Neural crest cell (in vitro differentiated cells): ENCODE data around the gene PAX7. TPM values are rescaled to one million over a fixed set of nuclear protein-coding genes. Genes with fewer than 3 reads are reported as not detected.

Source experiments
- DNase-seq: peaks from one replicate; pipeline ENCODE4 v3.0.0; 2021; ENCODE audit warnings: low read depth, mixed read lengths, low spot score
- H3K27ac Mint-ChIP-seq: one replicate; pipeline ENCODE4 v1.8.0; 2021; ENCODE audit warnings: mild to moderate bottlenecking, mixed read lengths; ENCODE audit not compliant: unreplicated experiment
- H3K27me3 Mint-ChIP-seq: 2 replicates; pipeline ENCODE4 v1.8.0; 2021; ENCODE audit warnings: low read depth, mild to moderate bottlenecking, mixed read lengths
- H3K36me3 Mint-ChIP-seq: 2 replicates; pipeline ENCODE4 v1.8.0; 2021; ENCODE audit warnings: low read depth, mild to moderate bottlenecking, mixed read lengths
- H3K4me1 Mint-ChIP-seq: 2 replicates; pipeline ENCODE4 v1.8.0; 2021; ENCODE audit warnings: mixed read lengths
- H3K4me3 Mint-ChIP-seq: one replicate; pipeline ENCODE4 v1.8.0; 2021; ENCODE audit warnings: mild to moderate bottlenecking, mixed read lengths
- H3K9me3 Mint-ChIP-seq: 2 replicates; pipeline ENCODE4 v1.8.0; 2021; ENCODE audit warnings: mixed read lengths
- CTCF ChIP-seq: fragments of 200-600 bp; sonication (generic); conservative IDR thresholded peaks from 2 replicates; pipeline ENCODE4 v1.5.0; 2021; ENCODE audit warnings: antibody characterized with exemption, mild to moderate bottlenecking
- total RNA-seq: library from RNA; stranded (reverse); gene quantifications from 2 replicates; pipeline ENCODE4 v1.2.1, GENCODE V29; 2021

Gene PAX7
- total RNA-seq, 1 donor from 2014 or later = 10.9 TPM

DNA sequence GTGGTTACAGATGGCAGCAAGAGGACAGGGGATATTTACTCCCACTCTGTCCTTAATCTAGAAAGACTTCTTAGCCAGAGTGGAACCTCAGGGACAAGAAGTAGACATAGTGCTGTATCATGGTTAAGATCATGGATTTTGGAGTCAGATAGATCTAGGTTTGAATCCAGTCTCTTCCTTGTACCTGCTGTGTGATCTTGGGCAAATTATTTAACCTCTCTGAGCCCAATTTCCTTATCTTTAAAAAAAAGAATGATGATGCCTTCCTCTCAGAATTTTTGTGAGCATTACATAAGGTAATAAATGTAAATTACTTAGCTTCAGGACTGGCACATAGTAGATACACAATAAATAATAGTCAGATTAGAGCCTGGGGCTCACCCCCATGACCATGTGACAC, 150.4 kb downstream of the PAX7 start:
- TF ChIP-seq CTCF = no peak
- H3K4me3 Mint-ChIP-seq = no peak overlapping the region
- peak overlapping the region; percentile 27 for H3K27ac Mint-ChIP-seq
- peaks cover 31% of the 10 kb centered on the region for H3K27me3 Mint-ChIP-seq
- H3K36me3 Mint-ChIP-seq = no peaks in the 10 kb centered on the region
- DNase-seq = no peak
- H3K9me3 Mint-ChIP-seq = no peaks in the 10 kb centered on the region
- H3K4me1 Mint-ChIP-seq = peaks cover 11% of the 10 kb centered on the region

DNA sequence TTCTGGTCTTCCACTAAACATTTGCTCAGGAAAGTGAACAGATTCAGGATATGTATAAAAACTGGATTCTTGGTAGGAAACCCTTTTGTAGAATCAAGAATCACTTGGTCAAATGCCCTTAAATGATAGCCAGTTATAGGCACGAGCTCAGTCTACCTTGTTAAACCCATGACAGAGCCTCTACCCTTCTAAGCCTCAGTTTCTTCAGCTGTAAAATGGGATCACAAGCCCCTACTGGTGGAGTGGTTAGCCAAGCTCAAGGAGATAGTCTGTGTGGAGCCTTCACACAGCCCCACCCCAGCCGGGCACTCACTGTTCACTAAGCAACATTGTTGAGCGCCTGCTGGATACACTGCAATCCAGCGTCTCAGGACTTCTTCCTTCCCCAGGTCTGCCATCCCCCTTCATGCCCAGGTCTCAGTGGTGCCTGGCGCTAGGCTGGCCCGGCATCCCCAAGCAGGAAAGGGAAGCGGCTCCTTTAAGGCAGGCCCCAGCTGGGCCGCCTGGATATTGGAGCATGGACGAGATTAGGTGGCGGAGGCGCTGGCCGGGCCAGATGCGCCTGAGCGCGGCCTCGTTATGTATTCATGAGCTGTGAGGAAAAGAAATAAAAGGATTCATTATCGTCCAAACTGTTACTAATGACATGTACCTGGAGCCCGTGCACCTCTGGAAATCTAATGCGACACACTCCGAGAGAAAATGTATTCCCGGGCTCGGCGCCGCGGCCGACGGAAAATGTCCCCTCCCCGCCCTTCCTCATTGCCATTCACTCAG, 153.2 kb downstream of the PAX7 start:
- TF ChIP-seq CTCF = no peak
- no peak overlapping the region for H3K27ac Mint-ChIP-seq
- H3K4me3 Mint-ChIP-seq = peak overlapping the region; percentile 85
- H3K4me1 Mint-ChIP-seq = peaks cover 11% of the 10 kb centered on the region
- DNase-seq = peak; percentile 6
- H3K27me3 Mint-ChIP-seq = peaks cover 39% of the 10 kb centered on the region
- no peaks in the 10 kb centered on the region for H3K9me3 Mint-ChIP-seq
- no peaks in the 10 kb centered on the region for H3K36me3 Mint-ChIP-seq

DNA sequence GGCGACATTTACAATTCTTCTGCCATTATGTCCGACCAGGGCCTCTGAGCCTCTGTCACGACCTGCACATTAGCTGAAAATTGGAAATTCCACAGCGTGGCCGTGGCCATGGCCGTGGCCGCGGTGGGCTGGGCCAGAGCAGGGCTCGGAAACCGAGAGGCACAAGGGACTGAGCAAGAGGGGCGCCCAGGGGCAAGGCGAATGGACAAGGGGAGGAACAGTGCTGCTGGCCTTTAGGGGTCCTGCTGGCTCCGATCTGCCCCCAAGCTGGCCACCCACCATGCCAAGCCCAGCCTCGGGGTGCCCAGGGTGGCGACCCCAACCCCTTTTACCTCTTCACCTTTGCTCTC, 153.8 kb downstream of the PAX7 start:
- H3K27me3 Mint-ChIP-seq = peaks cover 37% of the 10 kb centered on the region
- H3K9me3 Mint-ChIP-seq = no peaks in the 10 kb centered on the region
- no peak for TF ChIP-seq CTCF
- H3K36me3 Mint-ChIP-seq = no peaks in the 10 kb centered on the region
- H3K27ac Mint-ChIP-seq = no peak overlapping the region
- peak overlapping the region; percentile 85 for H3K4me3 Mint-ChIP-seq
- H3K4me1 Mint-ChIP-seq = peaks cover 11% of the 10 kb centered on the region
- DNase-seq = no peak

DNA sequence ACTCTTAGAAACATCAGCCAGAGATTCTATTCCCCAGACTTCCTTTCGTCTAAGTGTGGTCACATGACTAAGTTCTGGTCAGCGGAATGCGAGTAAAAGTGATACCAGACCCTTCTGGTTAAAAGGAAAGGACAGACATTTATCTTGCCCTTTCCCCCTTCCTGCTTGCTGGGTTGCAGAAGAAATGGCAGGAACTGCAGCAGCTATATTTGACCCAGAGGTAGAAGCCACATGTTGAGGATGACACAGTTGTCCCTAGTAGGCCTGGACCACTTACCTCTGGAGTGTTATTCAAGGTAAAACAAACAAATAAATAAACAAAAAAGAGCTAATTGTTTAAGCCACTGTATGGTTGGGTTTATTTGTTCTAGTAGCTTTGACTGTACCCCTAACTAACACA, 155.5 kb downstream of the PAX7 start:
- Mint-ChIP-seq H3K27me3 (peaks cover 49% of the 10 kb centered on the region), H3K36me3 (no peaks in the 10 kb centered on the region), H3K27ac (no peak overlapping the region), H3K4me1 (peaks cover 11% of the 10 kb centered on the region), H3K9me3 (no peaks in the 10 kb centered on the region), H3K4me3 (no peak overlapping the region)
- no peak for DNase-seq
- TF ChIP-seq CTCF = no peak

DNA sequence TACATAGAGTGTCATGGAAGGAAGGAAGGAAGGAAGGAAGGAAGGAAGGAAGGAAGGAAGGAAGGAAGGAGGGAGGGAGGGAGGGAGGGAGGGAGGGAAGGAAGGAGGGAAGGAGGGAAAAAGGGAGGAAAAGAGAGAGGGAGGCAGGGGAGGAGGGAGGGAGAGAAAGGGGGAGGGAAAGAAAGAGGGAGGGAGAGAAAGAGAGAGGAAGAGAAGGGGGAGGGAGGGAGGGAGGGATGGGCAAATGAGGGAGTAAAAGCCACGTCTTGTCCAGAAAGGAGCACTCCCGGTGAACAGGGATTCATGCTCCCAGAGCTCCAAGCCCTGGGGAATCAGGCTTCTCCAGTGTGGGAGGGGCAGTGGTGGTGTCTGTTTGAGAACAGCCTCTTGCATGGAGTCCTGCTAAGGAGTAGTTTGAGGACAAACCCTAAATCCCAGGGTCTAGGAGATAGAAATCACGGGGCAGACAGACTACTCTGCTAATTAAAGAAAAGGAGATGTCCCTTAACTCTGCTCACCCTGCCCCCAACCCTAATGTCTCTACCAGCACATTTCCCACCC, 157.3 kb downstream of the PAX7 start:
- no peaks in the 10 kb centered on the region for H3K36me3 Mint-ChIP-seq
- no peak overlapping the region for H3K27ac Mint-ChIP-seq
- no peak for DNase-seq
- peaks cover 11% of the 10 kb centered on the region for H3K4me1 Mint-ChIP-seq
- peaks cover 60% of the 10 kb centered on the region for H3K27me3 Mint-ChIP-seq
- no peak overlapping the region for H3K4me3 Mint-ChIP-seq
- TF ChIP-seq CTCF = no peak
- no peaks in the 10 kb centered on the region for H3K9me3 Mint-ChIP-seq
